Cardiac muscle cell (in vitro differentiated cells and primary cell): ENCODE measurements around the gene TCERG1. TPM values are rescaled to one million over a fixed set of nuclear protein-coding genes. Genes with fewer than 3 reads are reported as not detected.
A peak's percentile ranks its signal among the peaks of the same experiment; 100 is the strongest.

Source experiments
- DNase-seq, 2 donors: peaks; one replicate each; pipeline versions ENCODE4 v3.0.0 to v3.0.0-alpha.2; 2010 to 2017; ENCODE audit warnings: low read depth in 1 of 2, low spot score in 1 of 2
- H3K27ac ChIP-seq: fragments of 200-600 bp; sonication (generic); 2 replicates; pipeline ENCODE4 v1.5.1; 2016
- H3K27me3 ChIP-seq: fragments of 200-600 bp; sonication (generic); 2 replicates; pipeline ENCODE4 v1.6.0; 2016; ENCODE audit warnings: control low read depth
- H3K36me3 ChIP-seq: fragments of 200-600 bp; sonication (generic); 2 replicates; pipeline ENCODE4 v1.5.1; 2016; ENCODE audit warnings: control low read depth
- H3K4me1 ChIP-seq: fragments of 200-600 bp; sonication (generic); 2 replicates; pipeline ENCODE4 v1.8.1; 2017; ENCODE audit warnings: low read depth, mild to moderate bottlenecking, mixed run types
- H3K4me3 ChIP-seq: fragments of 200-600 bp; sonication (generic); 2 replicates; pipeline ENCODE4 v1.5.1; 2016; ENCODE audit warnings: mild to moderate bottlenecking
- H3K9me3 ChIP-seq: fragments of 200-600 bp; sonication (generic); 2 replicates; pipeline ENCODE4 v1.5.1; 2017; ENCODE audit warnings: low read depth, mild to moderate bottlenecking, control low read depth
- polyA plus RNA-seq: library from polyadenylated mRNA; unstranded; fragments of >200 nt; fragmentation: Nextera tagmentation; extraction: Ambion mirVana; gene quantifications from 2 replicates; pipeline ENCODE4 v1.2.1, GENCODE V29; 2016
- total RNA-seq: library from RNA; depleted of rRNA; stranded (reverse); fragments of >200 nt; gene quantifications from 2 replicates; pipeline ENCODE4 v1.2.3, GENCODE V29; 2016
- TF ChIP-seq, protein P1 (sequence below): IDR thresholded peaks from 2 replicates; pipeline ENCODE4 v1.5.1; 2012; ENCODE audit warnings: low read depth, mild to moderate bottlenecking, low read length

TCERG1 gene
- total and polyA plus RNA-seq, 2 experiments from 2014 or later: 80.8 to 122 TPM

DNA sequence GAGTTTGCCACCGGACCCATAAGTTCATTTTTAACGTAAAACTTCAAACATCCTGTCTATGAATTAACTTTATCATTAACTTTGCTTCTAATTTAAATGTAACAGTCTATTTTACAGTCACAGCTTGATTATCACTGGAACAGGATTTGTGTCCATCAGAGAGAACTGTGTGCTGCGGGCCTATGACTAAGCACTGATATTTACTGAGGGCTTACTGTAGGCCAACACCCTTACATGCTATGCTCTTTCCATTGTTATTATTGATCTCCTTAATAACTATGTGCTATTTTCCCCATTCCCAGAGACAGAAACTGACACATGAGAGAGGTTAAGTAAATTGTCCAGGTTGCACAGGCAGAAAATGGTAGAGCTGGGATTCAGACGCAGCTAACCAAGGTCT lies 92.8 kb downstream of the TCERG1 start:
- Histone ChIP-seq H3K27me3 (no peaks in the 10 kb centered on the region), H3K9me3 (no peaks in the 10 kb centered on the region), H3K27ac (no peak overlapping the region), H3K36me3 (no peaks in the 10 kb centered on the region), H3K4me3 (no peak overlapping the region), H3K4me1 (no peaks in the 10 kb centered on the region)
- TF ChIP-seq, protein P1, sequence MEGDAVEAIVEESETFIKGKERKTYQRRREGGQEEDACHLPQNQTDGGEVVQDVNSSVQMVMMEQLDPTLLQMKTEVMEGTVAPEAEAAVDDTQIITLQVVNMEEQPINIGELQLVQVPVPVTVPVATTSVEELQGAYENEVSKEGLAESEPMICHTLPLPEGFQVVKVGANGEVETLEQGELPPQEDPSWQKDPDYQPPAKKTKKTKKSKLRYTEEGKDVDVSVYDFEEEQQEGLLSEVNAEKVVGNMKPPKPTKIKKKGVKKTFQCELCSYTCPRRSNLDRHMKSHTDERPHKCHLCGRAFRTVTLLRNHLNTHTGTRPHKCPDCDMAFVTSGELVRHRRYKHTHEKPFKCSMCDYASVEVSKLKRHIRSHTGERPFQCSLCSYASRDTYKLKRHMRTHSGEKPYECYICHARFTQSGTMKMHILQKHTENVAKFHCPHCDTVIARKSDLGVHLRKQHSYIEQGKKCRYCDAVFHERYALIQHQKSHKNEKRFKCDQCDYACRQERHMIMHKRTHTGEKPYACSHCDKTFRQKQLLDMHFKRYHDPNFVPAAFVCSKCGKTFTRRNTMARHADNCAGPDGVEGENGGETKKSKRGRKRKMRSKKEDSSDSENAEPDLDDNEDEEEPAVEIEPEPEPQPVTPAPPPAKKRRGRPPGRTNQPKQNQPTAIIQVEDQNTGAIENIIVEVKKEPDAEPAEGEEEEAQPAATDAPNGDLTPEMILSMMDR: no peak
- DNase-seq: no peak

DNA sequence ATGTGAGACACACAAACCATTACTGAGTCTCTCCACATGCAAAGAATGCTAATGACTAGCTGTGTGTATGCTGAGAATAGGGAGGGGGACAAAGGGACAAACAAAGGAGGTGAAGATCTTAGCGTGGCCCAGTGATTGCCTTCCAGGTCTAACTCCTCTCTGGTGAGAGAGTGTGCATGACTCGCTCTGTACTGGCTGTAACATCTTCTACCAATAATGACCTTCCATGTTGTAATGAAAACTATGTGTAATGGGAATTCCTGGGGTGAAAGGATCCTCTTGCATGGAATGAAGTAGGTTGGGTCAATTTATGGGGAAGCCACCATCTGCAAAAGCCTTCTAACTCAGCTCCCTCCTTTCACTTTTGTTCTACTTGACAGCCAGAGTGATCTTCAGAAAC lies 93.3 kb downstream of the TCERG1 start:
- no peak for DNase-seq
- H3K27me3 ChIP-seq: no peaks in the 10 kb centered on the region
- no peak overlapping the region for H3K27ac ChIP-seq
- no peaks in the 10 kb centered on the region for H3K9me3 ChIP-seq
- TF ChIP-seq, protein P1: no peak
- no peaks in the 10 kb centered on the region for H3K4me1 ChIP-seq
- H3K36me3 ChIP-seq: no peaks in the 10 kb centered on the region
- H3K4me3 ChIP-seq: no peak overlapping the region

DNA sequence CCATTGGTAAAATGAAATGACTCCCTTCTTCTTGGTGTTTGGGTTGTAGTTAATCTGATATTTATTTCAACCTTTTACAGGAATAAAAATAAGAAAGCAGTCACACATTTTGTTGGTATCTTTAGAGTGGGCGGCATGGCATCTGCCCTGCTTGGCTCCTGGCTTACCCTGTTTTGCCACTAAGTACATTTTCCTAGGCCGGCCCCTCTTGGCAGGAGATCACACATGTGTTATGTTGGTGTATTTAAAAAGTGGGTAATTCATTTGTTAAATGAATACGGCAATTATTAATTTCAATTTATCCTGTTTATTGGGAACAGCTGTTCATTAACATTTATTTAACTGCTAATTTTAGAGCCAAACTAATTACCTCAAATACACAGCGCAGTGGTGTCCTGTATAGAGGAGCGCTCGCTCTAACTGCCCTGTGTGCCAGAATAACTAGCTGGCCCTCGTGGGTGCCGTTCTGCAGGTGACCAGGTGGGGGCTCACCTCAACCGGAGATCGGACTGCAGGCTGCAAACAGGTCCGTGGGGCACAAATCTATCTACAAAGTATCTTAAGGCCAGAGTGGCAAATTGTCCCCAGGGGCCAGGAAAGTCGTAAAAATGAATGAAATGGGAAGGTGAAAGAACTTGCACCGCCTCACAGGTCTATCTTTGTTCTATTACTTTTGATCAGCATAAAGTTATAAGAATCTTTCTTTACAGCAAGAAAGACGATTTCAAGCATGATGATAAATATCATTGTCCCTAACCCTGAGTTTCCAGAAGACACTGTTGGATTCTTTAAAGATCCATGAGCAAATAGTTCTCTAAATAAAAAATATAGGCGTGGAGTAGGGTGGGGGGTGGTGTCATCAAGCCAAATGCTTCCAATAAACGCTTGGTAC lies 95.1 kb downstream of the TCERG1 start:
- Histone ChIP-seq H3K36me3 (no peaks in the 10 kb centered on the region), H3K9me3 (no peaks in the 10 kb centered on the region), H3K27me3 (no peaks in the 10 kb centered on the region), H3K27ac (no peak overlapping the region), H3K4me1 (no peaks in the 10 kb centered on the region), H3K4me3 (no peak overlapping the region)
- DNase-seq: peak; percentile 75 to 82
- TF ChIP-seq, protein P1: peak; percentile 93

DNA sequence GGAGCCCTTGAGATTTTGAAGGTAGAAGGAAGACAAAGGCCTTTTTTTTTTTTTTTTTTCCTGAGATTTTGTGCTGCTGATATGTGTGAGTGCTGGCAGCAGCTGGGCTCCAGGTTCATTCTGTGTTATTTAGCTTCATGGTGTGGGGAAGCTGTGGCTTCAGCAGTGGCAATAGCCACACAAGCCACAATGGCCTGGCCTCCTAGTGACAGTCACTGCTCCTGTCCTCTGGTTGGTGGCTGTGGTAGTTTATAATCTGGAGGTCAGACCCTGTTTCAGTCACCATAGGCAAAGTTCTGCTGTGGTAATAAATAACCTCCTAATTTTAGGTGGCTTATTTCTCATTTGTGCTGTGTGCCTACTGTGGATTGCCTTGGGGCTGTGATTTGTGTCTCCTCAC lies 97.1 kb downstream of the TCERG1 start:
- H3K27ac ChIP-seq: no peak overlapping the region
- H3K9me3 ChIP-seq: no peaks in the 10 kb centered on the region
- H3K36me3 ChIP-seq: no peaks in the 10 kb centered on the region
- no peaks in the 10 kb centered on the region for H3K4me1 ChIP-seq
- H3K27me3 ChIP-seq: no peaks in the 10 kb centered on the region
- no peak overlapping the region for H3K4me3 ChIP-seq
- TF ChIP-seq, protein P1: no peak
- DNase-seq: no peak

GRCh38 chr5:146548781-146549449 lies 101.8 kb downstream of the TCERG1 start:
- DNase-seq: no peak
- H3K9me3 ChIP-seq: no peaks in the 10 kb centered on the region
- TF ChIP-seq, protein P1: no peak
- H3K4me3 ChIP-seq: no peak overlapping the region
- no peaks in the 10 kb centered on the region for H3K27me3 ChIP-seq
- H3K27ac ChIP-seq: no peak overlapping the region
- no peaks in the 10 kb centered on the region for H3K36me3 ChIP-seq
- H3K4me1 ChIP-seq: no peaks in the 10 kb centered on the region
